Tibial artery (tissue), 4 donors: ENCODE measurements around the gene DLK1.

ENCODE experiments used
- DNase-seq, 2 donors: peaks; one replicate each; pipeline ENCODE4 v3.0.0-alpha.2; 2019
- H3K27ac ChIP-seq, 2 donors: fragments of 200-600 bp; sonication (generic) in 1 of 2; 1 replicate in 1 of 2; 2 replicates in 1 of 2; pipeline ENCODE4 v1.5.1; 2018 to 2019; ENCODE audit warnings: mild to moderate bottlenecking in 1 of 2
- H3K27me3 ChIP-seq, 2 donors: fragments of 200-600 bp; sonication (generic) in 1 of 2; one replicate each; pipeline versions ENCODE4 v1.5.1 to v1.6.0; 2016 to 2019
- H3K36me3 ChIP-seq, 3 donors: fragments of 200-600 bp; sonication (generic) in 2 of 3; one replicate each; pipeline ENCODE4 v1.5.1; 2016 to 2019; ENCODE audit warnings: mild to moderate bottlenecking in 2 of 3
- H3K4me1 ChIP-seq, 4 donors: fragments of 200-600 bp; sonication (generic) in 2 of 4; 1 replicate in 3 of 4; 2 replicates in 1 of 4; pipeline ENCODE4 v1.5.1; 2016 to 2019
- H3K4me3 ChIP-seq, 2 donors: fragments of 200-600 bp; sonication (generic) in 1 of 2; 1 replicate in 1 of 2; 2 replicates in 1 of 2; pipeline ENCODE4 v1.5.1; 2018 to 2019; ENCODE audit warnings: mild to moderate bottlenecking in 2 of 2
- H3K9me3 ChIP-seq, 3 donors: fragments of 200-600 bp; sonication (generic) in 1 of 3; one replicate each; pipeline ENCODE4 v1.5.1; 2016 to 2019
- CTCF ChIP-seq, 2 experiments: fragments of 200-600 bp in 1 of 2; fragments of 450-650 bp in 1 of 2; IDR thresholded peaks; one replicate each; pipeline ENCODE4 v1.5.1; 2017 to 2019; ENCODE audit warnings: antibody characterized with exemption in 2 of 2, mild to moderate bottlenecking in 1 of 2, moderate library complexity in 1 of 2
- intact Hi-C: fragments of 100-400 bp; cut with DNase I; formaldehyde crosslinking; loops from one replicate; pipeline ENCODE4 v1.15.0; 2023; ENCODE audit warnings: low total_unique reads

The DLK1 gene

GRCh38 chr14:100698066-100698465 lies 28.6 kb upstream of the DLK1 start:
- no peak for DNase-seq

GRCh38 chr14:100698666-100699448 lies 27.8 kb upstream of the DLK1 start:
- H3K27ac ChIP-seq, result no peak overlapping the region
- H3K4me1 ChIP-seq, result no peaks in the 10 kb centered on the region
- no peak overlapping the region for H3K4me3 ChIP-seq
- H3K9me3 ChIP-seq, result no peaks in the 10 kb centered on the region
- DNase-seq, result no peak
- intact Hi-C loops, result no loop called here
- peaks cover 0 to 46% of the 10 kb centered on the region in 2 donors for H3K27me3 ChIP-seq
- no peak for TF ChIP-seq CTCF (IDR thresholded peaks at IDR 0.05)
- H3K36me3 ChIP-seq, result no peaks in the 10 kb centered on the region

More at GRCh38 chr14:100698066-100698465, 28.6 kb upstream of the DLK1 start:
- intact Hi-C loops, result no loop called here
- no peaks in the 10 kb centered on the region for H3K4me1 ChIP-seq
- H3K27me3 ChIP-seq, result peaks cover 0 to 46% of the 10 kb centered on the region in 2 donors
- H3K9me3 ChIP-seq, result no peaks in the 10 kb centered on the region
- TF ChIP-seq CTCF (IDR thresholded peaks at IDR 0.05), result no peak
- H3K4me3 ChIP-seq, result no peak overlapping the region
- no peak overlapping the region for H3K27ac ChIP-seq
- H3K36me3 ChIP-seq, result no peaks in the 10 kb centered on the region

GRCh38 chr14:100701314-100701713 lies 25.4 kb upstream of the DLK1 start:
- no peak for DNase-seq
- H3K27me3 ChIP-seq, result peaks cover 0 to 55% of the 10 kb centered on the region in 2 donors
- H3K27ac ChIP-seq, result no peak overlapping the region
- H3K36me3 ChIP-seq, result no peaks in the 10 kb centered on the region
- no peaks in the 10 kb centered on the region for H3K9me3 ChIP-seq
- intact Hi-C loops, result no loop called here
- H3K4me3 ChIP-seq, result no peak overlapping the region
- no peaks in the 10 kb centered on the region for H3K4me1 ChIP-seq
- TF ChIP-seq CTCF (IDR thresholded peaks at IDR 0.05), result no peak

GRCh38 chr14:100702590-100702989 lies 24.1 kb upstream of the DLK1 start:
- DNase-seq, result no peak
- TF ChIP-seq CTCF (IDR thresholded peaks at IDR 0.05), result no peak
- H3K27me3 ChIP-seq, result peaks cover 0 to 58% of the 10 kb centered on the region in 2 donors

GRCh38 chr14:100703386-100704220 lies 23.1 kb upstream of the DLK1 start:
- no peak for DNase-seq
- H3K27ac ChIP-seq, result no peak overlapping the region
- no peak for TF ChIP-seq CTCF (IDR thresholded peaks at IDR 0.05)
- H3K27me3 ChIP-seq, result peaks cover 0 to 62% of the 10 kb centered on the region in 2 donors
- no peaks in the 10 kb centered on the region for H3K4me1 ChIP-seq
- H3K36me3 ChIP-seq, result no peaks in the 10 kb centered on the region
- H3K9me3 ChIP-seq, result no peaks in the 10 kb centered on the region
- intact Hi-C loops, result no loop called here
- H3K4me3 ChIP-seq, result no peak overlapping the region

More at GRCh38 chr14:100702590-100702989, 24.1 kb upstream of the DLK1 start:
- no peaks in the 10 kb centered on the region for H3K9me3 ChIP-seq
- intact Hi-C loops, result no loop called here
- no peaks in the 10 kb centered on the region for H3K36me3 ChIP-seq
- H3K4me3 ChIP-seq, result no peak overlapping the region
- no peak overlapping the region for H3K27ac ChIP-seq
- H3K4me1 ChIP-seq, result no peaks in the 10 kb centered on the region
